HCT116 (cell line): ENCODE measurements around the gene CHRM3. TPM values are rescaled to one million over a fixed set of nuclear protein-coding genes. Genes with fewer than 3 reads are reported as not detected.

ENCODE experiments used
- ATAC-seq: fragments of 200-7000 bp; cut with Tn5 transposase; 2 replicates; pipeline ENCODE4 v1.9.1; 2020; ENCODE audit warnings: mild to moderate bottlenecking, moderate library complexity
- BruUV-seq: library from RNA; stranded (reverse); fragments of 400-500 nt; replicated peaks from 2 replicates; lab custom pipeline; 2021; lab: Mats Ljungman, UMichigan
- CTCF ChIA-PET: fragments of 300-600 bp; sonication (Branson Sonifier 250); formaldehyde crosslinking; loops from one replicate; lab custom pipeline; 2021; ENCODE audit warnings: antibody characterized with exemption; lab: Charles Lee
- POLR2A ChIA-PET: fragments of 300-600, 350-600 bp; sonication (Branson Sonifier 250); formaldehyde crosslinking; loops from one replicate; lab custom pipeline; 2021; ENCODE audit warnings: antibody characterized with exemption; lab: Charles Lee
- RAD21 ChIA-PET, 2 experiments: fragments of 300-600 bp; sonication (Branson Sonifier 250); formaldehyde crosslinking; loops; one replicate each; lab custom pipeline; 2023; ENCODE audit warnings: low total read pairs in 2 of 2; ENCODE audit not compliant: uncharacterized antibody in 2 of 2, unreplicated experiment in 2 of 2, low non-redundant PET in 1 of 2; lab: Charles Lee
- DNase-seq: peaks from one replicate; pipeline ENCODE4 v3.0.0-alpha.2; 2010; ENCODE audit warnings: low read depth, low spot score
- H2AFZ ChIP-seq: fragments of 200-600 bp; shearing (Covaris generic), sonication (generic); 2 replicates; pipeline ENCODE4 v1.6.1; 2017; ENCODE audit warnings: low read depth, mixed run types, mixed read lengths, antibody characterized with exemption, low read length; ENCODE audit not compliant: poor library complexity, severe bottlenecking
- H3K27ac ChIP-seq: 2 replicates; pipeline ENCODE4 v1.5.1; 2012; ENCODE audit warnings: low read depth, low read length
- H3K27me3 ChIP-seq: fragments of 200-600 bp; sonication (generic); 2 replicates; pipeline ENCODE4 v1.6.1; 2016; ENCODE audit warnings: mixed run types, low read length, mixed read lengths; ENCODE audit not compliant: insufficient read depth
- H3K36me3 ChIP-seq, 2 experiments: fragments of 200-500 bp in 1 of 2; fragments of 200-600 bp in 1 of 2; sonication (Bioruptor generic) in 1 of 2; sonication (generic) in 1 of 2; 2 replicates each; pipeline versions ENCODE4 v1.5.1 to v1.6.1; 2014 to 2016; ENCODE audit warnings: low read length in 2 of 2, inconsistent platforms in 1 of 2, mixed read lengths in 1 of 2, mixed run types in 1 of 2; ENCODE audit not compliant: insufficient read depth in 2 of 2, control insufficient read depth in 1 of 2
- H3K4me1 ChIP-seq, 2 experiments: fragments of 200-600 bp in 1 of 2; sonication (generic) in 1 of 2; 2 replicates each; pipeline versions ENCODE4 v1.5.1 to v1.6.1; 2012 to 2017; ENCODE audit warnings: low read length in 2 of 2, inconsistent platforms in 1 of 2, mild to moderate bottlenecking in 1 of 2, mixed read lengths in 1 of 2, mixed run types in 1 of 2, moderate library complexity in 1 of 2; ENCODE audit not compliant: insufficient read depth in 2 of 2, control insufficient read depth in 1 of 2
- H3K4me2 ChIP-seq: fragments of 200-600 bp; sonication (generic); 2 replicates; pipeline ENCODE4 v1.6.1; 2017; ENCODE audit warnings: mixed run types, low read length, mixed read lengths
- H3K4me3 ChIP-seq, 2 experiments: fragments of 200-600 bp in 1 of 2; sonication (generic) in 1 of 2; replicated peaks in 1 of 2; 2 replicates each; pipeline ENCODE4 v1.5.1; 2011 to 2016; ENCODE audit warnings: low read length in 2 of 2, control low read depth in 1 of 2, low read depth in 1 of 2, mild to moderate bottlenecking in 1 of 2, mixed read lengths in 1 of 2, mixed run types in 1 of 2
- H3K79me2 ChIP-seq: fragments of 200-600 bp; sonication (generic); 2 replicates; pipeline ENCODE4 v1.6.1; 2017; ENCODE audit warnings: mild to moderate bottlenecking, mixed run types, low read length, moderate library complexity, mixed read lengths; ENCODE audit not compliant: insufficient read depth
- H3K9ac ChIP-seq: fragments of 200-600 bp; sonication (generic); 2 replicates; pipeline ENCODE4 v1.6.1; 2016; ENCODE audit warnings: low read length, mixed read lengths
- H3K9me2 ChIP-seq: fragments of 200-600 bp; sonication (generic), shearing (Covaris generic); 2 replicates; pipeline ENCODE4 v1.6.1; 2017; ENCODE audit warnings: mixed run types, mild to moderate bottlenecking, moderate library complexity; ENCODE audit not compliant: insufficient read depth
- H3K9me3 ChIP-seq, 2 experiments: fragments of 200-500 bp in 1 of 2; fragments of 200-600 bp in 1 of 2; sonication (Bioruptor generic) in 1 of 2; sonication (generic) in 1 of 2; 2 replicates each; pipeline ENCODE4 v1.6.1; 2014 to 2017; ENCODE audit warnings: low read length in 2 of 2, mixed read lengths in 2 of 2, inconsistent platforms in 1 of 2, low read depth in 1 of 2, mild to moderate bottlenecking in 1 of 2, mixed run types in 1 of 2, moderate library complexity in 1 of 2; ENCODE audit not compliant: control insufficient read depth in 1 of 2, insufficient read depth in 1 of 2
- H4K20me1 ChIP-seq: fragments of 200-600 bp; sonication (generic), shearing (Covaris generic); 2 replicates; pipeline ENCODE4 v1.6.1; 2017; ENCODE audit warnings: mixed run types, mild to moderate bottlenecking, moderate library complexity; ENCODE audit not compliant: insufficient read depth
- ELF1 ChIP-seq: IDR thresholded peaks from 2 replicates; pipeline ENCODE4 v1.6.1; 2012; ENCODE audit warnings: low read depth, borderline replicate concordance
- EZH2phosphoT487 ChIP-seq: fragments of 200-600 bp; IDR thresholded peaks from 2 replicates; pipeline ENCODE4 v1.6.1; 2018; ENCODE audit warnings: antibody characterized with exemption, borderline replicate concordance
- POLR2A ChIP-seq: IDR thresholded peaks from 2 replicates; pipeline ENCODE4 v1.7.0; 2011; ENCODE audit warnings: borderline replicate concordance; ENCODE audit not compliant: insufficient read depth, insufficient read length; ENCODE audit errors: extremely low read depth
- SIN3A ChIP-seq: IDR thresholded peaks from 2 replicates; pipeline ENCODE4 v1.6.1; 2012; ENCODE audit warnings: low read depth
- TCF7L2 ChIP-seq: IDR thresholded peaks from 2 replicates; pipeline ENCODE4 v1.7.0; 2011; ENCODE audit warnings: borderline replicate concordance, inconsistent platforms; ENCODE audit not compliant: insufficient read depth, insufficient read length; ENCODE audit errors: extremely low read depth
- intact Hi-C: fragments of 100-400 bp; cut with micrococcal nuclease; formaldehyde crosslinking; loops from 2 replicates; pipeline ENCODE4 v1.10.0; 2022
- total RNA-seq: library from RNA; stranded (reverse); gene quantifications from one replicate; pipeline ENCODE4 v1.2.1, GENCODE V29; 2021; ENCODE audit not compliant: unreplicated experiment
- TF ChIP-seq, protein P1 (sequence below): IDR thresholded peaks from 2 replicates; pipeline ENCODE4 v1.6.1; 2012
- TF ChIP-seq, protein P2 (sequence below), 3 experiments: fragments of 200-600 bp in 1 of 3; sonication (generic) in 1 of 3; IDR thresholded peaks in 2 of 3; conservative IDR thresholded peaks in 1 of 3; 2 replicates each; pipeline ENCODE4 v1.5.1; 2012 to 2017; ENCODE audit warnings: low read depth in 2 of 3, low read length in 2 of 3, antibody characterized with exemption in 1 of 3, borderline replicate concordance in 1 of 3, control low read depth in 1 of 3, mild to moderate bottlenecking in 1 of 3, mixed read lengths in 1 of 3, mixed run types in 1 of 3, moderate library complexity in 1 of 3; ENCODE audit not compliant: insufficient read depth in 1 of 3

The CHRM3 gene
- total RNA-seq, 1 experiment from 2014 or later = 0.15 TPM

DNA sequence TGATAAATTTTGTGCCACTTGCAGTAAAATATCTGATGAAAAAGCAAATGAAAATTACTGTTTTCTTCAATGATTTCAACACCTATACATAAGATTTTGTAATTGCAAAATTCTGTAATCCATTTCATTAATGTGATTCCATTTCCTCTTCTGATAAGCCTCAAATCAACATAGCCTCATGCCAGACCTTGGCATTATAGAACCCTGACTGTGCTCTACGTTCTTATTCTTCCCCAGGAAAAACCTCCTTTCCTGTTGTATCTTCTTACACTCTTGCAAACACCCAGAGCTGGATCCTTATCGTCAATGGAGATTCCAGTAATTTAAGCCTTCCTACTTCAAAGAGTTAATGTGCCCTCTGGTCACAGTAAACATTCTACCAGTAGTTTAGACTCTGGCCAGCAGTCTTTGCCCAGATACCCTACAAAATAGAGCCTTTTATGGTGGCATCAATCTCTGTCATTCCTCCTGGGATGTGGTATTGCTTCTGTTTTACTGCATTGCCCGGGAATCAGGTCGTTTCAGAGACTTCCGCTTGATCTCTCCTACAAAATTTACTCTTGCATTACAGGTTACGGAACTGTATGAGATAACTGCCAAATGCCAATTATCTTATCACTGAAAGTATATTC is 48.5 kb upstream of the CHRM3 start:
- intact Hi-C loops = no loop called here
- H3K9me3 ChIP-seq = peaks cover 4 to 11% of the 10 kb centered on the region in 2 experiments; a peak in 2 of 4 replicates
- no peaks in the 10 kb centered on the region for H3K4me1 ChIP-seq
- RAD21 ChIA-PET = no interaction called here
- CTCF ChIA-PET = no interaction called here
- no peak overlapping the region for H3K9ac ChIP-seq
- BruUV-seq = no TSS peak
- no peak overlapping the region for H2AFZ ChIP-seq
- DNase-seq (no peak), ATAC-seq (no peak)
- no peaks in the 10 kb centered on the region for H3K79me2 ChIP-seq
- no peaks in the 10 kb centered on the region for H3K27me3 ChIP-seq
- no peaks in the 10 kb centered on the region for H4K20me1 ChIP-seq
- H3K9me2 ChIP-seq = no peaks in the 10 kb centered on the region
- no peak overlapping the region for H3K4me2 ChIP-seq
- H3K4me3 ChIP-seq = no peak overlapping the region
- TF ChIP-seq EZH2phosphoT487 (no peak), SIN3A (no peak), TCF7L2 (no peak)
- TF ChIP-seq, protein P1, sequence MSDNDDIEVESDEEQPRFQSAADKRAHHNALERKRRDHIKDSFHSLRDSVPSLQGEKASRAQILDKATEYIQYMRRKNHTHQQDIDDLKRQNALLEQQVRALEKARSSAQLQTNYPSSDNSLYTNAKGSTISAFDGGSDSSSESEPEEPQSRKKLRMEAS = no peak
- no peaks in the 10 kb centered on the region for H3K36me3 ChIP-seq
- POLR2A ChIA-PET = no interaction called here
- no peak overlapping the region for H3K27ac ChIP-seq

DNA sequence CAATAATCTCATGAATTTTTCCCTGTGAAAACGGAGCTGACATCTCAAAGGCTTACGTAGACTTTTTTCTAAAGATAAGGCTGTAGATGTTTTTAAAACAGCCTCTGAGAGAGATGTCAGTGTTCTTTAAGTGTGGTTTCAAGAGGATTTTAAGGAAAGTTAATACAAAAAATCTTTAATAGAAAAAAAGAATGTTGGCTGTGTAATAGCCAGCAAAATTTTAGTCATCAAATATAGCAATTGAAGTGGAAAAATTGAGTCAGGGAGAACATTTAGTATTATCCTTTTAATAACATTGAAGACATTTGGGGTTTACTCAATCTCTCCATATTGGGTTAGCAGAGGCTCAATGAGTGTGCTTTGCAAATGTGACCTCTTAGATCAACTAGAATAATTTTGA is 38.6 kb upstream of the CHRM3 start:
- no peak for DNase-seq
- Histone ChIP-seq H3K27me3 (no peaks in the 10 kb centered on the region), H3K4me3 (no peak overlapping the region), H3K9me3 (peaks cover 6 to 7% of the 10 kb centered on the region in 2 experiments; a peak in 2 of 4 replicates), H3K4me2 (no peak overlapping the region), H3K4me1 (no peaks in the 10 kb centered on the region), H3K9ac (no peak overlapping the region), H3K9me2 (no peaks in the 10 kb centered on the region), H3K27ac (no peak overlapping the region), H3K79me2 (no peaks in the 10 kb centered on the region), H3K36me3 (no peaks in the 10 kb centered on the region), H4K20me1 (no peaks in the 10 kb centered on the region), H2AFZ (no peak overlapping the region)
- ChIA-PET CTCF (no interaction called here), RAD21 (no interaction called here), POLR2A (no interaction called here)
- ATAC-seq = no peak
- BruUV-seq = no TSS peak
- intact Hi-C loops = no loop called here
- TF ChIP-seq, protein P2, sequence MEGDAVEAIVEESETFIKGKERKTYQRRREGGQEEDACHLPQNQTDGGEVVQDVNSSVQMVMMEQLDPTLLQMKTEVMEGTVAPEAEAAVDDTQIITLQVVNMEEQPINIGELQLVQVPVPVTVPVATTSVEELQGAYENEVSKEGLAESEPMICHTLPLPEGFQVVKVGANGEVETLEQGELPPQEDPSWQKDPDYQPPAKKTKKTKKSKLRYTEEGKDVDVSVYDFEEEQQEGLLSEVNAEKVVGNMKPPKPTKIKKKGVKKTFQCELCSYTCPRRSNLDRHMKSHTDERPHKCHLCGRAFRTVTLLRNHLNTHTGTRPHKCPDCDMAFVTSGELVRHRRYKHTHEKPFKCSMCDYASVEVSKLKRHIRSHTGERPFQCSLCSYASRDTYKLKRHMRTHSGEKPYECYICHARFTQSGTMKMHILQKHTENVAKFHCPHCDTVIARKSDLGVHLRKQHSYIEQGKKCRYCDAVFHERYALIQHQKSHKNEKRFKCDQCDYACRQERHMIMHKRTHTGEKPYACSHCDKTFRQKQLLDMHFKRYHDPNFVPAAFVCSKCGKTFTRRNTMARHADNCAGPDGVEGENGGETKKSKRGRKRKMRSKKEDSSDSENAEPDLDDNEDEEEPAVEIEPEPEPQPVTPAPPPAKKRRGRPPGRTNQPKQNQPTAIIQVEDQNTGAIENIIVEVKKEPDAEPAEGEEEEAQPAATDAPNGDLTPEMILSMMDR (IDR thresholded peaks at IDR 0.05 in 2 of 3, conservative IDR thresholded peaks at IDR 0.05 in 1 of 3; ENCODE audit: borderline replicate concordance in 1 of 3, insufficient read depth in 1 of 3, low read depth in 2 of 3, low read length in 2 of 3) = no peak
- no peak for TF ChIP-seq ELF1
- no peak for TF ChIP-seq POLR2A
- no peak for TF ChIP-seq SIN3A
